Epithelial cell of esophagus (primary cell): Measurements from ENCODE around the gene ERICH6.

ENCODE experiments used
- DNase-seq: peaks from one replicate; pipeline ENCODE4 v3.0.0; 2010; ENCODE audit warnings: low read depth
- H3K4me3 ChIP-seq: 2 replicates; pipeline ENCODE4 v1.5.1; 2011; ENCODE audit warnings: mild to moderate bottlenecking, low read length, control low read depth
- CTCF ChIP-seq: IDR thresholded peaks from 2 replicates; pipeline ENCODE4 v1.5.1; 2011; ENCODE audit warnings: low read depth, mild to moderate bottlenecking, low read length, control low read depth, inconsistent platforms; ENCODE audit not compliant: insufficient read depth; ENCODE audit errors: missing control alignments

The ERICH6 gene

GRCh38 chr3:150682279-150682678 is 21.4 kb downstream of the ERICH6 start:
- no peak overlapping the region for H3K4me3 ChIP-seq
- no peak for TF ChIP-seq CTCF
- no peak for DNase-seq

- TF ChIP-seq CTCF: no peak
- DNase-seq: no peak
- no peak overlapping the region for H3K4me3 ChIP-seq
These were observed 22.7 kb downstream of the ERICH6 start for GRCh38 chr3:150681057-150681456.

GRCh38 chr3:150680562-150680961 is 23.2 kb downstream of the ERICH6 start:
- H3K4me3 ChIP-seq: no peak overlapping the region
- no peak for TF ChIP-seq CTCF
- no peak for DNase-seq

GRCh38 chr3:150675587-150675986 is 28.1 kb downstream of the ERICH6 start:
- TF ChIP-seq CTCF: no peak
- no peak for DNase-seq
- no peak overlapping the region for H3K4me3 ChIP-seq

- no peak for TF ChIP-seq CTCF
- no peak overlapping the region for H3K4me3 ChIP-seq
- no peak for DNase-seq
These were observed 29.8 kb downstream of the ERICH6 start for GRCh38 chr3:150673966-150674365.

- no peak for TF ChIP-seq CTCF
- DNase-seq: no peak
- no peak overlapping the region for H3K4me3 ChIP-seq
These were observed 37.6 kb downstream of the ERICH6 start for GRCh38 chr3:150666167-150666566.

GRCh38 chr3:150663461-150663860 is 40.3 kb downstream of the ERICH6 start:
- DNase-seq: no peak
- TF ChIP-seq CTCF: no peak
- H3K4me3 ChIP-seq: no peak overlapping the region
